K562 (cell line): ENCODE measurements around the gene EVA1A. TPM values are rescaled to one million over a fixed set of nuclear protein-coding genes. Genes with fewer than 3 reads are reported as not detected.

Source experiments
- ATAC-seq: fragments of 200-7000 bp; cut with Tn5 transposase; 3 replicates; pipeline ENCODE4 v1.9.1; 2020; ENCODE audit warnings: moderate library complexity
- BruUV-seq: library from RNA; stranded (reverse); fragments of 400-500 nt; replicated peaks from 2 replicates; lab custom pipeline; 2021; lab: Mats Ljungman, UMichigan
- CTCF ChIA-PET: fragments of 300-600 bp; formaldehyde crosslinking; extraction: SDS; loops from one replicate; lab custom pipeline; 2021; ENCODE audit warnings: low intra/inter-chr PET ratio; lab: Yijun Ruan, JAX
- POLR2A ChIA-PET: fragments of 300-600, 350-650 bp; sonication (Branson Sonifier 250); formaldehyde crosslinking; extraction: SDS; loops from one replicate; lab custom pipeline; 2021; ENCODE audit warnings: antibody characterized with exemption, inconsistent platforms; lab: Yijun Ruan, JAX
- DNase-seq, 4 experiments: peaks; one replicate each; pipeline versions ENCODE4 v3.0.0 to v3.0.0-alpha.2; 2011 to 2018; ENCODE audit warnings: low spot score in 3 of 4, mixed read lengths in 3 of 4; ENCODE audit errors: extremely low read depth in 1 of 4
- FAIRE-seq: peaks from 2 replicates; lab custom pipeline; 2011; peaks lifted over from hg19 to GRCh38; lab: Jason Lieb, UNC
- H2AFZ ChIP-seq: 2 replicates; pipeline ENCODE4 v1.6.0; 2011; ENCODE audit warnings: low read depth, low read length, control low read depth, inconsistent platforms
- H3K27ac ChIP-seq: fragments of 200-600 bp; 3 replicates; pipeline ENCODE4 v1.8.0; 2011; ENCODE audit warnings: low read depth, mild to moderate bottlenecking, control low read depth, inconsistent platforms, low read length, moderate library complexity, mixed read lengths; ENCODE audit errors: extremely low read depth
- H3K27me3 ChIP-seq, 2 experiments: fragments of 300-600 bp in 1 of 2; 2 replicates in 1 of 2; 3 replicates in 1 of 2; pipeline versions ENCODE4 v1.6.0 to v1.8.0; 2011; ENCODE audit warnings: inconsistent platforms in 2 of 2, low read length in 2 of 2, mild to moderate bottlenecking in 1 of 2, mixed read lengths in 1 of 2, moderate library complexity in 1 of 2; ENCODE audit not compliant: control insufficient read depth in 2 of 2, insufficient read depth in 2 of 2
- H3K36me3 ChIP-seq: fragments of 300-600 bp; 3 replicates; pipeline ENCODE4 v1.8.0; 2011; ENCODE audit warnings: mild to moderate bottlenecking, low read length, inconsistent platforms; ENCODE audit not compliant: control insufficient read depth, insufficient read depth
- H3K4me1 ChIP-seq, 2 experiments: fragments of 200-600 bp in 1 of 2; replicated peaks in 1 of 2; 2 replicates in 1 of 2; 3 replicates in 1 of 2; pipeline versions ENCODE4 v1.5.1 to v1.8.0; 2011; ENCODE audit warnings: inconsistent platforms in 2 of 2, low read length in 2 of 2, mild to moderate bottlenecking in 1 of 2, mixed read lengths in 1 of 2, moderate library complexity in 1 of 2; ENCODE audit not compliant: control insufficient read depth in 2 of 2, insufficient read depth in 2 of 2
- H3K4me2 ChIP-seq: 2 replicates; pipeline ENCODE4 v1.6.1; 2011; ENCODE audit warnings: low read length, control low read depth, inconsistent platforms, mixed read lengths; ENCODE audit not compliant: insufficient read depth
- H3K4me3 ChIP-seq: fragments of 200-600 bp; sonication (generic), shearing (Covaris generic); 2 replicates; pipeline ENCODE4 v1.5.1; 2016; ENCODE audit warnings: control low read depth, inconsistent platforms
- H3K79me2 ChIP-seq: fragments of 200-600 bp; 3 replicates; pipeline ENCODE4 v1.8.0; 2011; ENCODE audit warnings: low read length, inconsistent platforms; ENCODE audit not compliant: control insufficient read depth, insufficient read depth
- H3K9ac ChIP-seq, 2 experiments: 2 replicates each; pipeline versions ENCODE4 v1.6.0 to v1.6.1; 2011; ENCODE audit warnings: low read depth in 2 of 2, low read length in 2 of 2, control low read depth in 1 of 2, inconsistent platforms in 1 of 2, mild to moderate bottlenecking in 1 of 2, mixed read lengths in 1 of 2; ENCODE audit not compliant: insufficient read depth in 1 of 2
- H3K9me1 ChIP-seq: one replicate; pipeline ENCODE4 v1.6.0; 2011; ENCODE audit warnings: inconsistent platforms, mild to moderate bottlenecking, low read length, moderate library complexity; ENCODE audit not compliant: control insufficient read depth, insufficient read depth
- H3K9me3 ChIP-seq: replicated peaks from 2 replicates; pipeline ENCODE4 v1.5.1; 2011; ENCODE audit warnings: low read depth, low read length, inconsistent platforms; ENCODE audit not compliant: control insufficient read depth, insufficient read depth
- H4K20me1 ChIP-seq: replicated peaks from 2 replicates; pipeline ENCODE4 v1.6.1; 2011; ENCODE audit warnings: low read length, inconsistent platforms, mixed read lengths; ENCODE audit not compliant: control insufficient read depth, insufficient read depth
- ETV5 ChIP-seq: sonication (generic); formaldehyde crosslinking; IDR thresholded peaks from 2 replicates; pipeline ENCODE4 v1.4.0; 2020; ENCODE audit warnings: low read depth, mild to moderate bottlenecking, missing genetic modification reagents
- RBM25 ChIP-seq: fragments of 200-400 bp; formaldehyde crosslinking; IDR thresholded peaks from 2 replicates; pipeline ENCODE4 v1.6.1; 2018; ENCODE audit warnings: low read length, low read depth, moderate library complexity; ENCODE audit not compliant: severe bottlenecking
- ZNF146 ChIP-seq: IDR thresholded peaks from one replicate; pipeline ENCODE4 v1.6.1; 2018; ENCODE audit warnings: missing compliant biosample characterization; ENCODE audit not compliant: unreplicated experiment
- ZNF184 ChIP-seq: sonication (generic); formaldehyde crosslinking; IDR thresholded peaks from 2 replicates; pipeline ENCODE4 v1.5.0; 2020; ENCODE audit warnings: missing genetic modification reagents
- ZNF217 ChIP-seq: sonication (generic); formaldehyde crosslinking; IDR thresholded peaks from 2 replicates; pipeline ENCODE4 v1.8.0; 2022; ENCODE audit warnings: mild to moderate bottlenecking, missing genetic modification reagents
- WGBS: fragments of 100-300 bp; shearing (Covaris generic); methylation state at CpG from one replicate; pipeline ENCODE4 v1.1.6; 2016; ENCODE audit warnings: low coverage, mixed read lengths; ENCODE audit not compliant: insufficient coverage; ENCODE audit errors: missing lambda C conversion rate; 5-methylcytosine and 5-hydroxymethylcytosine counted together
- in situ Hi-C: fragments of 300-500 bp; cut with MboI; formaldehyde crosslinking; loops from 4 replicates; pipeline ENCODE4 v1.15.0; 2018; ENCODE audit warnings: inconsistent platforms, mixed read lengths
- intact Hi-C: fragments of 100-400 bp; cut with micrococcal nuclease; formaldehyde crosslinking; loops from 2 replicates; pipeline ENCODE4 v1.14.2; 2022
- polyA plus RNA-seq, 8 experiments: library from polyadenylated mRNA; depleted of rRNA in 4 of 8; stranded (reverse) in 5 of 8; unstranded in 3 of 8; fragments of >200 nt; fragmentation: Nextera tagmentation in 2 of 8; fragmentation: Illumina TruSeq in 1 of 8; extraction: Ambion mirVana in 2 of 8; extraction: Trizol in 1 of 8; gene quantifications; 2 replicates each; pipeline versions ENCODE4 v1.2.1 to v1.2.3, GENCODE V29; 2011 to 2014; ENCODE audit warnings: inconsistent platforms in 1 of 8, missing spikeins in 1 of 8
- total RNA-seq, 7 experiments: library from RNA; depleted of rRNA in 6 of 7; stranded (reverse); fragments of >200 nt in 6 of 7; fragmentation: Illumina TruSeq in 2 of 7; extraction: Trizol in 2 of 7; gene quantifications; 2 replicates each; pipeline versions ENCODE4 v1.2.1 to v1.2.3, GENCODE V29; 2011 to 2021; ENCODE audit warnings: low replicate concordance in 1 of 7

Gene EVA1A
- total and polyA plus RNA-seq, 9 of the 15 experiments (the other 6 are each of a cell fraction or from before 2014, with no cell fraction given) = not detected

DNA sequence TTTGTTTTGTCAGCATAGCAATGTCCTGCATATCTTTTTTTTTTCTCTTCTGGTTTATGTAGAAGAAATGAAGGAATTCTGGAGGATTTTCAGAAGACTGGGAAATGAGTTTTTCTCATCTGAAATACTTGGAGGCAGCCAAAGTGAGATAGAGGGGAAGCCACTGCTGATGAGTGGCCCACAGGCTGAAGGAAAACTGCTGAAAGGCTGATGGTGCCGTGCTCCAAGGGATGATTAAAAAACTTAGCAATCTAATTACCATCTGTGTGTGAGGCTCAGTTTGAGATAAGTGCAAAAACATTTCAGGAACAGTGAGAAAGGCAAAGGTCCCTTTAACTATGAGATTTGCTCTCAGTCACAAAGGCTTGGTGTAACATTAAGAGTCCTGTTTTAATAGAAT is 98.5 kb downstream of the EVA1A start (continued):
- TF ChIP-seq ZNF217 (CRISPR knock-in tag) = no peak

DNA sequence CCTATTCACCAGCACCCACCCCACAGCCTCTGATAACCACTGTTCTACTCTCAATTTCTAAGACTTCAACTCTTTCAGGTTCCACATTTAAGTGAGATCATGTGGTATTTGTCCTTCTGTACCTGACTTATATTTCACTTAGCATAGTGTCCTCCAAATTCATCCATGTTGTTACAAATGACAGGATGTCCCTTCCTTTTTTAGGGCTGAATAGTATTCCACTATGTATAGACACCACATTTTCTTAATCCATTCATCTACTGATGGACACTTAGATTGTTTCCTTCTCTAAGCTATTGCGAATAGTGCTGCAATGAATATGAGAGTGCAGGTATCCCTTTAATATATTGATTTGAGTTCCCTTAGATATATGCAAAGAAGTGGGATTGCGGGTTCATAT is 100.1 kb downstream of the EVA1A start:
- DNase-seq (no peak), FAIRE-seq (no peak), ATAC-seq (no peak)
- ChIA-PET POLR2A (no interaction called here), CTCF (no interaction called here)
- no peaks in the 10 kb centered on the region for H3K9me3 ChIP-seq
- H3K4me3 ChIP-seq = no peak overlapping the region
- no peak overlapping the region for H3K9ac ChIP-seq
- in situ Hi-C loops = loop anchor here (10.0 kb wide), 1 partner anchor 144 kb away; no protein-coding TSS in a partner anchor
- TF ChIP-seq ETV5 (CRISPR knock-in tag) (no peak), ZNF184 (no peak), ZNF146 (CRISPR knock-in tag) (peak; percentile 61), RBM25 (peak; percentile 44)
- H3K9me1 ChIP-seq = no peaks in the 10 kb centered on the region
- no TSS peak for BruUV-seq
- no peaks in the 10 kb centered on the region for H4K20me1 ChIP-seq
- H3K27ac ChIP-seq = no peak overlapping the region
- intact Hi-C loops = no loop called here
- H3K4me1 ChIP-seq = no peaks in the 10 kb centered on the region
- no peak overlapping the region for H3K4me2 ChIP-seq
- H3K27me3 ChIP-seq = no peaks in the 10 kb centered on the region; a peak in 1 of 5 replicates
- no peaks in the 10 kb centered on the region for H3K79me2 ChIP-seq
- no peaks in the 10 kb centered on the region for H3K36me3 ChIP-seq
- 0% methylated on average over 2 of the region's 2 CpGs for WGBS
- H2AFZ ChIP-seq = no peak overlapping the region
